SK-N-SH (cell line): ENCODE results near the gene ASPG.
"Not testable (repeated sequence)": the region's sequence is repeated elsewhere in the genome, so short reads cannot be mapped to it uniquely, and the experiment has no call there.

Source experiments
- CHD2 ChIP-seq: fragments of 150-350 bp; IDR thresholded peaks from 2 replicates; pipeline ENCODE4 v1.6.1; 2018; ENCODE audit warnings: low read length; ENCODE audit not compliant: partially characterized antibody
- GATA2 ChIP-seq: sonication (generic); formaldehyde crosslinking; IDR thresholded peaks from 2 replicates; pipeline ENCODE4 v1.5.0; 2020; ENCODE audit warnings: mild to moderate bottlenecking, missing genetic modification reagents
- JUND ChIP-seq: IDR thresholded peaks from 2 replicates; pipeline ENCODE4 v1.4.0; 2012
- NFIC ChIP-seq: IDR thresholded peaks from 2 replicates; pipeline ENCODE4 v1.4.0; 2012; ENCODE audit warnings: borderline replicate concordance
- NRF1 ChIP-seq: IDR thresholded peaks from 2 replicates; pipeline ENCODE4 v1.6.1; 2012; ENCODE audit warnings: low read depth, mild to moderate bottlenecking, low read length
- POLR2AphosphoS5 ChIP-seq: IDR thresholded peaks from 2 replicates; pipeline ENCODE4 v1.6.1; 2012; ENCODE audit warnings: low read depth, low read length
- RXRA ChIP-seq: IDR thresholded peaks from 2 replicates; pipeline ENCODE4 v1.4.0; 2012; ENCODE audit warnings: low read depth, mild to moderate bottlenecking, borderline replicate concordance
- YY1 ChIP-seq: IDR thresholded peaks from 2 replicates; pipeline ENCODE4 v1.4.0; 2012; ENCODE audit warnings: low read depth, mild to moderate bottlenecking
- TF ChIP-seq, protein P1 (sequence below): fragments of 200-600 bp; sonication (generic); IDR thresholded peaks from 2 replicates; pipeline ENCODE4 v1.6.1; 2017; ENCODE audit warnings: antibody characterized with exemption, mild to moderate bottlenecking, moderate library complexity
- TF ChIP-seq, protein P2 (sequence below): fragments of 150-350 bp; IDR thresholded peaks from 2 replicates; pipeline ENCODE4 v1.6.1; 2017; ENCODE audit warnings: antibody characterized with exemption, low read length, low read depth, borderline replicate concordance
- TF ChIP-seq, protein P3 (sequence below): IDR thresholded peaks from 2 replicates; pipeline ENCODE4 v1.6.1; 2012; ENCODE audit warnings: mild to moderate bottlenecking, low read depth, low read length, moderate library complexity
- TF ChIP-seq, protein P4 (sequence below): IDR thresholded peaks from 2 replicates; pipeline ENCODE4 v1.4.0; 2012; ENCODE audit warnings: low read depth
- TF ChIP-seq, protein P5 (sequence below): IDR thresholded peaks from 2 replicates; pipeline ENCODE4 v1.4.0; 2012; ENCODE audit warnings: low read depth, borderline replicate concordance
- TF ChIP-seq, protein P6 (sequence below): IDR thresholded peaks from 2 replicates; pipeline ENCODE4 v1.4.0; 2012; ENCODE audit warnings: low read depth, borderline replicate concordance

DNA sequence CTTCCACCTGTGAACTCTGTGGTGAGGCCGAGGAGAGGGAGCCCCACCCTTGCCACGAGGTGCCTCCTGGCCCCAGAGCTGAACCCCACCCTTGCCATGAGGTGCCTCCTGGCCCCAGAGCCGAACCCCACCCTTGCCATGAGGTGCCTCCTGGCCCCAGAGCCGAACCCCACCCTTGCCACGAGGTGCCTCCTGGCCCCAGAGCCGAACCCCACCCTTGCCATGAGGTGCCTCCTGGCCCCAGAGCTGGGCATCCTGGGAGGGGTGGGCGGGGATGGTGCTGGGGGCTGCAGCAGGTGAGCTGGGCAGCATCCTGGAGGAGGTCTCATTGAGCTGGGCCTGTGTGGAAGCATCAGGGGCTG lies 67.9 kb downstream of the ASPG start:
- TF ChIP-seq, protein P1, sequence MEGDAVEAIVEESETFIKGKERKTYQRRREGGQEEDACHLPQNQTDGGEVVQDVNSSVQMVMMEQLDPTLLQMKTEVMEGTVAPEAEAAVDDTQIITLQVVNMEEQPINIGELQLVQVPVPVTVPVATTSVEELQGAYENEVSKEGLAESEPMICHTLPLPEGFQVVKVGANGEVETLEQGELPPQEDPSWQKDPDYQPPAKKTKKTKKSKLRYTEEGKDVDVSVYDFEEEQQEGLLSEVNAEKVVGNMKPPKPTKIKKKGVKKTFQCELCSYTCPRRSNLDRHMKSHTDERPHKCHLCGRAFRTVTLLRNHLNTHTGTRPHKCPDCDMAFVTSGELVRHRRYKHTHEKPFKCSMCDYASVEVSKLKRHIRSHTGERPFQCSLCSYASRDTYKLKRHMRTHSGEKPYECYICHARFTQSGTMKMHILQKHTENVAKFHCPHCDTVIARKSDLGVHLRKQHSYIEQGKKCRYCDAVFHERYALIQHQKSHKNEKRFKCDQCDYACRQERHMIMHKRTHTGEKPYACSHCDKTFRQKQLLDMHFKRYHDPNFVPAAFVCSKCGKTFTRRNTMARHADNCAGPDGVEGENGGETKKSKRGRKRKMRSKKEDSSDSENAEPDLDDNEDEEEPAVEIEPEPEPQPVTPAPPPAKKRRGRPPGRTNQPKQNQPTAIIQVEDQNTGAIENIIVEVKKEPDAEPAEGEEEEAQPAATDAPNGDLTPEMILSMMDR: not testable (repeated sequence)
- TF ChIP-seq POLR2AphosphoS5; RXRA; YY1; NFIC; JUND; GATA2 (CRISPR knock-in tag); NRF1; CHD2: not testable (repeated sequence)
- TF ChIP-seq, protein P2, sequence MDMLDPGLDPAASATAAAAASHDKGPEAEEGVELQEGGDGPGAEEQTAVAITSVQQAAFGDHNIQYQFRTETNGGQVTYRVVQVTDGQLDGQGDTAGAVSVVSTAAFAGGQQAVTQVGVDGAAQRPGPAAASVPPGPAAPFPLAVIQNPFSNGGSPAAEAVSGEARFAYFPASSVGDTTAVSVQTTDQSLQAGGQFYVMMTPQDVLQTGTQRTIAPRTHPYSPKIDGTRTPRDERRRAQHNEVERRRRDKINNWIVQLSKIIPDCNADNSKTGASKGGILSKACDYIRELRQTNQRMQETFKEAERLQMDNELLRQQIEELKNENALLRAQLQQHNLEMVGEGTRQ: not testable (repeated sequence)
- TF ChIP-seq, protein P3, sequence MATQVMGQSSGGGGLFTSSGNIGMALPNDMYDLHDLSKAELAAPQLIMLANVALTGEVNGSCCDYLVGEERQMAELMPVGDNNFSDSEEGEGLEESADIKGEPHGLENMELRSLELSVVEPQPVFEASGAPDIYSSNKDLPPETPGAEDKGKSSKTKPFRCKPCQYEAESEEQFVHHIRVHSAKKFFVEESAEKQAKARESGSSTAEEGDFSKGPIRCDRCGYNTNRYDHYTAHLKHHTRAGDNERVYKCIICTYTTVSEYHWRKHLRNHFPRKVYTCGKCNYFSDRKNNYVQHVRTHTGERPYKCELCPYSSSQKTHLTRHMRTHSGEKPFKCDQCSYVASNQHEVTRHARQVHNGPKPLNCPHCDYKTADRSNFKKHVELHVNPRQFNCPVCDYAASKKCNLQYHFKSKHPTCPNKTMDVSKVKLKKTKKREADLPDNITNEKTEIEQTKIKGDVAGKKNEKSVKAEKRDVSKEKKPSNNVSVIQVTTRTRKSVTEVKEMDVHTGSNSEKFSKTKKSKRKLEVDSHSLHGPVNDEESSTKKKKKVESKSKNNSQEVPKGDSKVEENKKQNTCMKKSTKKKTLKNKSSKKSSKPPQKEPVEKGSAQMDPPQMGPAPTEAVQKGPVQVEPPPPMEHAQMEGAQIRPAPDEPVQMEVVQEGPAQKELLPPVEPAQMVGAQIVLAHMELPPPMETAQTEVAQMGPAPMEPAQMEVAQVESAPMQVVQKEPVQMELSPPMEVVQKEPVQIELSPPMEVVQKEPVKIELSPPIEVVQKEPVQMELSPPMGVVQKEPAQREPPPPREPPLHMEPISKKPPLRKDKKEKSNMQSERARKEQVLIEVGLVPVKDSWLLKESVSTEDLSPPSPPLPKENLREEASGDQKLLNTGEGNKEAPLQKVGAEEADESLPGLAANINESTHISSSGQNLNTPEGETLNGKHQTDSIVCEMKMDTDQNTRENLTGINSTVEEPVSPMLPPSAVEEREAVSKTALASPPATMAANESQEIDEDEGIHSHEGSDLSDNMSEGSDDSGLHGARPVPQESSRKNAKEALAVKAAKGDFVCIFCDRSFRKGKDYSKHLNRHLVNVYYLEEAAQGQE: not testable (repeated sequence)
- TF ChIP-seq, protein P4, sequence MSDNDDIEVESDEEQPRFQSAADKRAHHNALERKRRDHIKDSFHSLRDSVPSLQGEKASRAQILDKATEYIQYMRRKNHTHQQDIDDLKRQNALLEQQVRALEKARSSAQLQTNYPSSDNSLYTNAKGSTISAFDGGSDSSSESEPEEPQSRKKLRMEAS: not testable (repeated sequence)
- TF ChIP-seq, protein P5, sequence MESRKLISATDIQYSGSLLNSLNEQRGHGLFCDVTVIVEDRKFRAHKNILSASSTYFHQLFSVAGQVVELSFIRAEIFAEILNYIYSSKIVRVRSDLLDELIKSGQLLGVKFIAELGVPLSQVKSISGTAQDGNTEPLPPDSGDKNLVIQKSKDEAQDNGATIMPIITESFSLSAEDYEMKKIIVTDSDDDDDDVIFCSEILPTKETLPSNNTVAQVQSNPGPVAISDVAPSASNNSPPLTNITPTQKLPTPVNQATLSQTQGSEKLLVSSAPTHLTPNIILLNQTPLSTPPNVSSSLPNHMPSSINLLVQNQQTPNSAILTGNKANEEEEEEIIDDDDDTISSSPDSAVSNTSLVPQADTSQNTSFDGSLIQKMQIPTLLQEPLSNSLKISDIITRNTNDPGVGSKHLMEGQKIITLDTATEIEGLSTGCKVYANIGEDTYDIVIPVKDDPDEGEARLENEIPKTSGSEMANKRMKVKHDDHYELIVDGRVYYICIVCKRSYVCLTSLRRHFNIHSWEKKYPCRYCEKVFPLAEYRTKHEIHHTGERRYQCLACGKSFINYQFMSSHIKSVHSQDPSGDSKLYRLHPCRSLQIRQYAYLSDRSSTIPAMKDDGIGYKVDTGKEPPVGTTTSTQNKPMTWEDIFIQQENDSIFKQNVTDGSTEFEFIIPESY: not testable (repeated sequence)
- TF ChIP-seq, protein P6, sequence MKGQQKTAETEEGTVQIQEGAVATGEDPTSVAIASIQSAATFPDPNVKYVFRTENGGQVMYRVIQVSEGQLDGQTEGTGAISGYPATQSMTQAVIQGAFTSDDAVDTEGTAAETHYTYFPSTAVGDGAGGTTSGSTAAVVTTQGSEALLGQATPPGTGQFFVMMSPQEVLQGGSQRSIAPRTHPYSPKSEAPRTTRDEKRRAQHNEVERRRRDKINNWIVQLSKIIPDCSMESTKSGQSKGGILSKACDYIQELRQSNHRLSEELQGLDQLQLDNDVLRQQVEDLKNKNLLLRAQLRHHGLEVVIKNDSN: not testable (repeated sequence)
